ENCODE data around the gene RPP25L.

RPP25L gene

DNA sequence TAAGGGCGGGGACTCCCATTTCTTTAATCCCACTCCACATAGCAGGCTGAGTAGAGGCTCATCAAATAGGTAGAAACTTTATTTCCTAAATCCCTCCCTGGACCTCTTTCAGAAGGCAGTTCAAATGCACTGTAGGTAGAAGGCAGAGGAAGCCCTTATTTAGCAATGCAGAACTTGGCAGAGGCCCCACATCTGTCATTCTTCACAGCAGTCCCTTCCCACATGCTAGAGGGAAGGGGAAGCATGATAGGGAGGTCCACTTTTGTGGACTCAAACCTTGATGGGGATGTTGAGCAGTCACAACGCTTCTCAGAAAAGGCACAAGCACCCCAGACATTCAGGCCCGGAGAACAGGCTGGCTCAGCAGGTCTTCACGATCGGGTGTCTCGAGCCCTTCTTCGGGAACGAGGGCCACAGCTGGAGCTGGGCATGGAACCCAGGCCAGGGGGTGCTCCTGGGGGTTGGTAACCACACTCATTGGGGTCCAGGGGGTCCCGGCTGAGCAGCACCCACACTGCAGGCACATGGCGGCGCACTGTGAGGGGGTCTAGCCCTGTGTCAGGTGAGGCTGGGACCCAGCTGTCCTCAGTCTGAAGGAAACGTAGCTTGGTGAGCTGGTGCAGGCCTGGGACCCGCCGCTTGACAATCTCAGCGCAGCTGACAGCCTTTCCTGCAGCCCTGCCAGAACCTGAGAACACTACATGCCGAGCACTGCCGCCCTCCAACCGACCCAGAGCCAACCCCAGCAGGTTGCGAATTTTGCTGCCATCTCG lies 1.3 kb downstream of the RPP25L start:
- DNase-seq = no peak

GRCh38 chr9:34607331-34607730 lies 4.6 kb downstream of the RPP25L start:
- DNase-seq = no peak

DNA sequence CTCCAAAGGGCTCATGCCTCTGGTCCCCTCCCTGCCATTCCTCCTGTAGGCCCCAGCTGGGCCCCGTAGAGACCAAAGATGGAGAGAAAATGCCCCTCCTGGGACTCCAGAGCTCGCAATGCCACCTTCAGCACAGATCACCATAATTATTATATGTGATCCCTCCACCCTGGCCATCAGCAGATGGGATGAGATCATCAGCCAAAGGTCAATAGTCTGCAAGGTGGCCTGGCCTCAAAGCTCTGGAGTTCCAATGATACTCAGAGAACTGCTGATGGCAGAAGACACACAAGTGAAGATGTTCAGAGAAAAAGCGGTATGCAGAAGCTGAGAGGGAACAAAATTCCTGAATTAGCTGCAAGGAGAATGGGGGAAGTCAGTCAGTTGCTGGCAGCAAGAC lies 5.0 kb downstream of the RPP25L start:
- no peak for DNase-seq

DNA sequence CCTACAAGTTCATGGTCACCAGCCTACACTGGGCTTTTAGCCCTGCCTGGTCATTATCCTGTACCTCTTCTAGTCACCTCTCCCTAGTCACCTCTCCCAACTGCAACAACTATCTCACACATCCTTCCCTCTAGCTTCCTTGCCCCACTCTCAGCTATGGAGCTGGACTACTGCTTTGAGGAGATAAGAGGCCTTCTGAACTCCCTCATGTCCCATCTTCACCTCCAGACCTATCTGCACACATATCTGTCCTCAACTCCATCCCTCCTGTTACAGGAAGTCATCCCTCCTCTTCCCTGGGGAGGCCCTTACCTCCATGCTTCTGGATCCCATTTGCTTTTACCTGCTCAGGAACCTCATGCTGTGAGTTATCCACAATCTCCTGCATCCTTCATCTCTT lies 5.7 kb downstream of the RPP25L start:
- DNase-seq = no peak

GRCh38 chr9:34603610-34604231 lies 8.2 kb downstream of the RPP25L start:
- DNase-seq = peak; percentile 97

DNA sequence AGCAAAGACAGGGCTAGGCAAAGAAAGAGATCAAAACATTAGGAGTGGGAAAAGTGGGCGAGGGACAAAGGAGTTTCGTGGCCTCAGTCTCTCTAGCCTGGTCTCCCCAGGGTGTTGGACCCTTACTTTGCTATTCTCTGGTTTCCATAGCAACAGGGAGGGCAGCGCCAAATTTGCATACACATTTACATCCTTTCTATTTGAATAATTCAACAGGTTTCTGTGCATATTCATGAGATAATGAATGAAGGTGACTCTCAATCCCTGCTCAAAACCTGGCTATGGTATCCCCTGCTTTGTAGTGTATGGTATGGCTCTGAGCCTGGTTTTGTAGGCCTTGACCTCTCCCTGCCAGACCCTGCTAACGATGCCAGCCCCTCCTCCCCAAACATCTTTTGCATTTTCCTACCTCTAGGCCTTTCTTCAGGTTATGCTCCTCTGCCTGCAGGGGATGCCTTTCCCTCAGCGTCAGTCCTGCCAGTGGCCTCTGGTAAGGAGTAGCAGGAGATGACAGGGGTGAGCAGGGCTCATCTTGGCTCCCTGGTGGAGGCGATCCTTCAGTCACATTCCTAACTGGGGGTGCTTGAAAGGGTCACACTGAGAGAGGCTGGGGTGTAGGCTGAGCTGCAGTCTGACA lies 9.8 kb downstream of the RPP25L start:
- no peak for DNase-seq

DNA sequence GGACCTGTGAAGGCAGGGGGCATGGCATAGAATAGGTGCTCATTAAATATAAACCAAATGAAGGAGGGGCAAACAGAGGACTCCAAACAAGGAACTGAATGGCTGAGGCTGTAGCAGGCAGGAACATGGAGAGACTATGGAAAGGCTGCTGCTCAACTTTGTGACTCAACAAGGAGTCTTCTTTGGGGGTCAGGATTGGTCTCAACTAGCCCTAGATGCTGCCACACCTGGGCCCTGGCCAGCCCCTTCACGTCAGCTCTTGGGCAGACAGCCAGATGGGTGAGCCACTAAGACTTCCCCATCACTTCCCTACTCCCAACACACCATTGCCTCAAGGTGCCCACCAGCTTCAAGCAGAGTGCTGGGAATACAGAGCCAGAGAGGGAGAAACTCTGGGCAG lies 11.0 kb downstream of the RPP25L start:
- DNase-seq = no peak

- DNase-seq = no peak
These were observed 12.4 kb downstream of the RPP25L start for GRCh38 chr9:34599546-34599945.

GRCh38 chr9:34594177-34594576 lies 17.7 kb downstream of the RPP25L start:
- no peak for DNase-seq

DNA sequence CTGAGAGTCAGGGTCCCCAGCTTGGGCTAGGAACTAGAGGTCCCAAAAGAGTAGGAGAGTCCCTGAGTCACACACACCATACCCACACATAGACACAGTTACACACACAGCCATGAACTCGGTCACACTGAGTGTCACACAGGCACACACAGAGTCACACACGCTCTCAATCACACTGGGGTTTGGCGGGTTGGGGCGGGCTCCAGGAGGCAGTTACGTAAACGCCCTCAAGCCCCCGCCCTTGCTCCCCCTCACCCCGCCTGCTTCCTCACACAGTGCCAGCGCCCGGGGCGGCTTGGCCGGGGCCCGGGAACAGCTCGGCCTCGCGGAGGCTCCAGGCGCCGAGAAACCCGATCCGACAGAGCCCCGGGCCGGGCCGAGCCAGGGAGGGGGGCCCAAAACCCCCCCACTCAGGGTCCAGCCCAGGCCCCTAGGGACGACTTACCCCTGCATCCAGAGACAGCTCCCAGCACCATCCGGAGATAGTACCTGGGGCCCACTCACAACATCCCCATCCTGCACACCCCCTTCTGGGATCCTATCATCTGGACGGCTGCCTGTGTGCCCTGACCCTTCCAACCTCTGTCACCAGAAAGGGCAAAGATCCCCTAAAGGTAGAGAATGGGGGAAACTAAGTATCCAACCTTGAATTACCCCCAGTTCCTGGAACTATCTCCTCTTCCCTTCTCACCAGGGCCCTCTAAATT lies 18.8 kb downstream of the RPP25L start:
- DNase-seq = peak; percentile 73

GRCh38 chr9:34591917-34592866 lies 19.7 kb downstream of the RPP25L start:
- peak; percentile 36 for DNase-seq

DNA sequence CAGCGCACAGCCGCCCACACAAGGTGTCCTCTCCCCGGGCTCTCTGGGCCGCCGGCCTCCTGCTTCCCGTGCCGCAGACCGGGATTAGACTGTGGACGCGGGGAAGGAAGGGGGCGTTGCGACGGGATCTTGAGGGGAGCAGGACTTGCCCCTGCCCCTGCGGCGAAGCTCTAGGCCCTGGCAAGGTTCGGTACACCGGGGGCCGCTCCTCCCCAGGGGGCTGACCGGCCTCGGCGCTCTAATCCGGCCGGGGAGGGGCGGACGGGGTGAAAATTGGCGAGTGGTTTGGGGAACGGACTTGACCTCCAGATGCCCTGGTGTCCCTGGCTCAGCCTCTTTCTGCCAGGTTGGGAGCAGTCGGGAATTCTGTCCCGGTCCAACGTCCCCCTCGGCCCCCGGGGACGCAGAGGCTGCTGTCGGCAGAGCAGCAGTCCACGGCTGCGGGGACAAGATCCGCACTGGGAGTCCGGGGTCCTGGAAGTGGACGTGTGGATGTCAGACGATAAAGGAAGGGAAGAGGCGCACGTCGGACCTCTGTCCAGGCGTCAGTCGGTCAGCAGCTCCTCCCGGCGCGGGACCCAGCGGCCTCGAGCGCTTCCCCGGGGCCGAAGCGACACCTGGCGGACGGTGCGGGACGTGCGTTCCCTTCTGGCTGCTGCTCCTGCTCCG lies 20.5 kb downstream of the RPP25L start:
- DNase-seq = peak; percentile 94

- peak; percentile 62 for DNase-seq
These were observed 21.3 kb downstream of the RPP25L start for GRCh38 chr9:34590381-34591247.

GRCh38 chr9:34589636-34590380 lies 22.1 kb downstream of the RPP25L start, which contains the start of gene CNTFR:
CNTFR (minus strand) TSS chr9:34589724; CDS start chr9:34568981, 20,743 bp downstream.
- DNase-seq = peak; percentile 87

DNA sequence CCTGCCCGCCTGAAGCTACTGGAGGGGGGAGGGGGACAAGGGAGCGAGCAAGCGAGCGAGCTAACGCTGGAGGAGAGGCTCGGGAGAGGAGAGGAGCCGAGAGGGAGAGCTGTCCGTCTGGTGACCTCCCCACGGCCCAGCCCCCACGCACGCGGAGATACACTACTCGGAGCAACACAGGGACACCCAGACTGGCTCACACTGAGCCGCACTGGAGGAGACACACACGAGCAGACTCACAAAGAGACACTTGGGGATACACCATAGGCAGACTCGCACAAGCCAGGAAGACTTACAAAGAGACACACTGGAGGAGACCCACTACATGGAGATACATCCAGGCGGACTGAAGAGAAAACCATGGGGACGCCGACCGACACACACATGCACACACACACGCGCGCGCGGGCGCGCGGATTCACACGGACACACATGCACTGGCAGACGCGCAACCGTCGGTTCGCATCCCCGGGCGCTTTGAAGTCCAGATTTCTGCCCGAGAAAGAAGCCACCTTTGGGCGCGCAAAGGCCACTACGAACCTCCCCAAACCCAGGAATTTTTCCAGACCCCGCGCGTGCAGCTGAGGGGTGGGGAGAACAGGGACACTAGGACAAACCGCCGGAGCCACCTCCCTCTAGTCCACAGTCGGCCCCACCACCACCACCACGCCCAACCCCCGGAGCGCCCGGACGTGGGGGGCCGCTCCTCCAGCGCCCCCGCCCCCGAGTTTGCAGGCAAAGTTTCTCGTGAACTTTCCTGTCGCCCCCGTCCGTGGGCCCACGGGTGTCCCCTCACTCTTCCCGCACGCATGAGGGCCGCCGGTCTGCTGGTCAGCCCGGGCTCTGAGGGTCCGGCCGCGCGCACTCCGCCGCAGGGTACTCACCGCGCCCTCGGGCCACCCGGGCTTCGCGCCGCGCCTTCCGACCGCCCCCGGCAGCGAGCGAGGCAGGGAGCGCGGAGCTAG lies 22.9 kb downstream of the RPP25L start:
- DNase-seq = peak; percentile 80

DNA sequence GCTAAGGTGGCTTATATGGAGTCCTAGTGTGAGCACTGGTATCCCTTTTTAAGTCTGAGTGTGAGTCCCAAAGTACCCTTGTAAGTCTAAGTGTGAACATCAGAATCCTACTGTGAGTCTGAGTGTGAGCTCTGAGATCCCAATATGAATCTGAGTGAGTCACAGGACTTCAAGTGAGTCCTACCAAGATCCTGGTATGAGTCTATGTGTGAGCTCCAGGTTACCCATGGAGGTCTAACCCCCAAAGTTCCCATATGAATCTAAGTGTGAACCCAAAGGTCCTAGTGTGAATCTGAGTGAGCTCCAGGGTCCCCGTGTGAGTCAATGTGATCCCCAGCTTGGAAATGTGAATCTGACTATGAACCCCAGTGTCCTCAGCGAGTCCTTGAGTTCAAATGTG lies 24.6 kb downstream of the RPP25L start:
- no peak for DNase-seq

GRCh38 chr9:34585946-34586669 lies 25.8 kb downstream of the RPP25L start:
- DNase-seq = no peak

GRCh38 chr9:34584970-34585369 lies 26.9 kb downstream of the RPP25L start:
- no peak for DNase-seq

Measured in eye (tissue), 1 donor.